GM19328 (cell line): Measurements from ENCODE around the gene TMEM51.

Source experiments
- ATAC-seq: cut with Tn5 transposase; IDR thresholded peaks from one replicate; pipeline ENCODE4 v1.9.1; 2021; ENCODE audit warnings: mild to moderate bottlenecking, moderate library complexity; ENCODE audit not compliant: unreplicated experiment

TMEM51 gene

DNA sequence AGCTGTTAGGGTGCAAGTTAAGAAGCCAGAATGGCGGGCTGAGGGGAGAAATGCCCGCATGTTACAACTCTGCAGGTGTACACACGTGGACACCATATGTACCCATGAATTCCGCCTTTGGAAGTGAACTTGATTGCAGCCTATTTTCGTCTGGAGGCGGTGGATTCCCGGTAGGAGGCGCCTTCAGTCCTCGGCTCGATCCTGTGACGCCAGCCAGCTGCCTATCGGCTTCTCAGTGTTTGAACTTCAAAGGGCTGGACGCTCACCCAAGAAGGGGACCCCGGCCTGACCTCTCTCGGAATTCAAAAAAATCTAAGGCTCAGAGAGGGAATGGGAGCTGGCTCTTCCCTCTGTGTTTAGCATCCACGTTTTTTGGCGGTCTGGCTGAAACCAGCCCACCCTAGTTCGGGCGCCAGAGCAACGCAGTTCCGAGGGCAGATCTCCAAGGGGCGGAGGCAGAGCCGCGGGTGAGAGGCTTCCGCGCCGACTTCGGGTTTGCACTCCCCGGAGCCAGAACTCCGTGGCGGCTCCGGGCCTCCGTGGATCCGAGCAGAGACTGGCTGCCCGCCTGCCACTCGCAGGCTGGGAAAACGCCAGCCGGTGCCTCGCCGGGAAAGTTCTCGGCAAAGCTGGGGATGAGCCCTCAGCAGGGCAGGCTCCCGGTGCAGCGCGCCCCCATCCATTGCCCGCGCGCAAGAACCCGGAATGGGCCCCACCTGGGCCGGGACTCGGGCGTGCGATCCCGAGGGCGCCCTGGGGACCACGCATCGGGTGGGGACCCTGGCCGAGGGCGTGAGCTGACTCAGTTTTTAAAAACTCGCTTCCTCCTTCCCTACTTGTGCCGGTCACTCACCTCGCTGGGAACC lies 996 bp upstream of the TMEM51 start:
- ATAC-seq, result no peak

DNA sequence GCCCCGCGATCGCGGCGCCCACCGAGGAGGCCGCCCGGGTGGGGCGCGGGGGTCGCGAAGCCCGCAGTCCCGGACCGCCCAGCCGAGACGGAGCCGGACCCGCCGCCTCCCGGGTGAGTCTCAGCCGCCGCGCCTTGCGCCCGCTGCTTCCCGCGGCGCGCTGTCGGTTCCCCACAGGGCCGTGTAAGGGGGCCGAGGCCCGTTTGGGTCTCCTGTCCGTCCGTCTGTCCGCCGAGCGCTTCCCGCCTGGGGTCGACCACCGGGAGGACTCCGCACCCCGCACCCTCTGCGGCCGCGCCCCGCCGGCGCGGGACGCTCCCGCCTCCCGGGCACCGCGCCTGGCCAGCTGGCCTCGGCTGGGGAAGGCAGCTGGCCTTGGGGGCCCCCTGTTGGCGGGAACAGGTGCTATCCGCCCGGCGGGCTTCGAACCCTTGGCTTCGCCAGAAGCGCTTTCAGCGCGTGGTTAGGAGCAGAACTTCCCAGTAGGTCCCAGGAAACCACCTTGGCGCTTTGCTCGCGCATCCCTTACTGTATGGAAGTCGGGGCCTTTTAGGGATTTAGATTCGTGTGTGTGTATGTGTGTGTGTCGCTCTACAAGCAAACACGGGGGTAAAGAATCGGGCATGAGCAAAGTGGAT lies 414 bp downstream of the TMEM51 start:
- no peak for ATAC-seq

DNA sequence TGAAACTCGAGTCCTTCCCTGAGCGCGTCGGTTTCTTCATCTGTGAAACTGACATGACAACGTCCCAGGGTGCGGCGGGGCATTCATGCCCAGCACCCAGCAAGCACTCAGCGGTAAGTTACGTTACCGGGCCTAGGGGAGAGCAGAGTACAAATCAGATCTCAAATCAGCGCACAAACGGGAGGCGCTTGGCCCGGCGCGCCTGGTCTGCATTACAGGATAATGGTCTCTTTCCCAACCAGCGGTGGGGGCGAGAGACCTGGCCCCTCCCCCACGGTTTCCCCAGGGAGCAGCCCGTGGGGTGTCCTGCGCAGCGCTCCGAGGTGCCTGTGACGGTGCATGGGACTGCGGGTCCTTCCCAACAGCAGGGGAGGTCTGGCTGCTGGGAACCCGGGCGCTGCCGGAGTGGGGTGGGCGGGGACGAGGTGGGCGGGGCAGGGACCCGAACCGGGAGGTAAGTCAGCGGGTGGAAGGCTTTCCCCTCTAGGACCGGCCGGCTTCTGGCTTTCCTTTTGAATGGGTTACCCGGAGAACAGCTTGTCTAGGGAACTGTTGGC lies 1.0 kb downstream of the TMEM51 start:
- ATAC-seq, result no peak

DNA sequence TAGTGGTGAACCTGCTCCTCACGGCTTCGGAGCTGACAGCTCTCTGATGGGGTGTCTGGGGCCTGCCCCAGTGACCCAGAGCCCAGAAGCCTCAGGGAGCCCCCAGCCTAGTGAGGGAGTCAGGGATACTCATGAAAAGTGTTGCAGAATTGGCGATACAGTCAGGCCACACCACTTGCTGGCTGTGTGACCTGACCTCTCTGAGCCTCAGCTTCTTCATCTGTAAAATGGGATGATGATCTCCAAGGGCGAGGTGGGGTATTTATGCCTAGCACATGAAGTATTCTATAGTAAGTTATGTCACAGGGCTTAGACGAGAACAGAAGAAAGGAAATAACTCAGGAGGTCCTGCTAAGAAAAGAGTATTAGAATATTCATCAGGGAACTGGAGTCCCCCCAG lies 1.6 kb downstream of the TMEM51 start:
- no peak for ATAC-seq

DNA sequence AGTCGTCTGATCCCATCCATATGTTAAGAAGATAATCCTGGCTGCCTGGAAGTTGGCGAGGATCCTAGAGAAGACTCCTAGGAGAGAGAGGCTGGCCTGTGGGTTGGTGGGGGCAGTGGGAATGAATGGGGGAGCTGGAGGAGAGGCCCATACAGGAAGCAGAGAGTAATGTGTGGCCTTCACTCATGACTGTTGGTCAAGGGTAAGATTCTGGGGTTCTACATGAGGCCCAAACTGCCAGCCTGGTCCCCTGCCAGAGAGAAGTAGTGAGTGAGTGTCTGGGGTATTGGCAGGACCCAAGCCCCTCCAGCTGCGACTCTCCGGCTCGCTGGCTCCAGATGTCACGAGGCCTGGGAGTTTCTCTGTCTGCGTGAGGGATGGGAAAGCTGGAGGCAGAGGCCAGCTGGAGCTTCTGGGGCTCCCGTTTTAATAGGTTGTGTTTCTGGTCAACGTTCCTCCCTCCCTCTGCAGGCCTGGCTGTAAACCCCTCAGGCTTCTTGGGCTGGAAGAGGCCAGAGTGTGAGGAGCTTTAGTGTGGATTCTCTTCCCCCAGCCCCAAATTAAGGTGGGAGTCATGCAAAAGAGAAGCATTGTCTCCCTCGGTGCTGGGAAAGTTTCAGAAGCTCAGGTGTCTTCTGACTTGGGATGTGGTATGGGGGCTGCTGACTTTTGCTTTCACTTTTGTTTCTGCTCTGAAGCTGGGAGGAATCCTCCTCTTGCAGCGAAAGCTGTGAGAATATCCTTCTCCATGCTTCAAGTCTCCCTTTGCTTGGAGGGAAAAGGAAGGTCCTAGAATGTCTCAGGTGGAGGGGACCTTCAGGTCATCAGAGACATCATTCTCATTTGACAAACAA lies 2.6 kb downstream of the TMEM51 start:
- no peak for ATAC-seq

DNA sequence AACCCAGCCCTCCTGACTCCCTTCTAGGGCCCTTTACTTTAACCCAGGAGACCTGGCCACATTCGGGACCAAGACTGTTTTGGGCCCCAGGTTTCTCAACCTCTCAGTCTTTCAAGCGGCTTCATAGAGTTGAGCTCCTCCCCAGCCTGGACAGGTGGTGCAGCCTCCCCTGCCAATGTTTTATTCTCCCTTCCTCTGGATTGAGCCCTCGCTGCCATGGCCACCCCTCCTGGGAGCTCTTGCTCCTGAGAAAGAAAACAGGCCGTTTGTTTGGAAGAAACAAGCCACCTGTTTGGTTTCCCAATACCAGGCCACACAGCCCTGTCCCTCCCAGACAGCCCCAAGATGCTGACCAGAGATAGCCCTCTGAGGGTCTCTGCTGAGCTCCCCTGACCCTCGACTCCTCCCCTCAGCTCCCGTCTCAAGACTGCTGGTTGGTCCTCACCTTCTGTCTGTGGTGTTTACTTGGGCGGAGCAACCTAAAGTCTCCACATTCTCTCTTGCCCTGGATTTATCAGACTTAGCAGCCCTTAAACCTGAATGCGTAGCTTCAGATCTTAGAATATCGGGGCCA lies 3.3 kb downstream of the TMEM51 start:
- no peak for ATAC-seq

DNA sequence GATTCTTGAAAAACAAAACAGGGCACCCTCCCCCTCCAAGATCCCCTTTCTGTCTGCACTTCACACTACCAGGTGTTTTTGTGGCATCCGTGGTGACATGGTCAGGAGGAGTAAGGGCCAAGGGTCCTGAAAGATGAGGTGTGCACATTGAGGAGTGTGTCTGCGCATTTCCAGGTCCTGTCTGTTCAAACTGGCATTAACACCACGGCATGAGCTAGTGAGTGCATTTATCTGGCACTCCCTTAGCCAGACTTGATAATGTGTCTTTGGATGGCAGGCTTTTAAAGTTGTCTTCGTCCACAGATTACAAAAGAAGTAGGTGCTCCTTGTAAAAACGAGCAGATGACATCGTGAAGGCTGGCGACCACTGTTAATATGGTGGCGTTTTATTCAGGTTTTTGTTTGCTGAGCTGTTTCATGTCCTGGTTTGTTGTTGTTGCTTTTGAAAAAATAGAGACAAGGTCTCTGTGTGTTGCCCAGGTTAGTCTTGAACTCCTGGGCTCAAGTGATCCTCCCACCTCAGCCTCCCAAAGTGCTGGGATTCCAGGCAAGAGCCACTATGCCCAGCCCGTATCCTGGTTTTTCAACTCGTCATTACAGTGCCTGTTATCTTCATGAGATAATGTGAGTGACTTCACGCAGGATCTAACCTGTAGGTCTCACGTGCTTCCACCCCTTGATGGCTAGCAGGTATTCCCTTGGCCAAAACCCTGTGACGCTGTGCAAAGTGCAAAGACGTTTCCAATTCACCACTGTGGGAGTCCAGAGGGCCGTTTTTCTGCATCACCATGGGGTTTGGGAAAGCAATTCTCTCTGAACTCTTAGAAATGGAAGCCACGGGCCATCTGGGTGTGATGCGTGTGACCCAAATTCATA lies 4.2 kb downstream of the TMEM51 start:
- no peak for ATAC-seq

DNA sequence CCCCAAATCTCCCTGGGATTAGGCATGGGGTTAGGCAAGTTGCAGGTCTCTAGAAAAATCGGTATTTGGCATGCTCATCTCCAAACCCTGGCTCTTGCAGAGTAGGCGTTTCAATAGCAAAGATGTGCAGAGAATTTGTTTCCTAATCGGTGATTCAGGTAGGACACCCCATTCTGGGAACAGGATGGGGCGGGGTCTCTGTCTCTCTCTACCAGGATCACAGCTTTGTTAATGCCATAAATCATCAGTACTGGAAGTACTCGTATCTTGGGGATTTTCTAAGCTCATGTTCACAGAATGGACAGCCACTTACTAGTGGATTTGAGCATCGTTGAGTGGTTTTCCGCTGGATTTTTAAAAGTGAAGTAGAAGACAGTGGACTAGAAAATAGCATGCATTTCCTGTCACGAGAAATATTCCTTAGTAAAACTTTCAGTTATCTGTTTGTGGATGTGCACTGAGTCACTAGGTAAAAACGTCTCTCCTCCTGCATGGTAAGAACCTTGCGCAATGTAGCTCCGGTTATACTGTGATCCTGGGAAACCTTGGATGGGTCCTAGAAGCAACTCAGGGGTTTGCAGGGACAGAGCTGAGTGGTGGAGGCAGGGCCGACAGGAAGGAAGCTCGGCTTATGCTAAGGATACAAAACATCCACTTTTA lies 5.1 kb downstream of the TMEM51 start:
- ATAC-seq, result no peak

DNA sequence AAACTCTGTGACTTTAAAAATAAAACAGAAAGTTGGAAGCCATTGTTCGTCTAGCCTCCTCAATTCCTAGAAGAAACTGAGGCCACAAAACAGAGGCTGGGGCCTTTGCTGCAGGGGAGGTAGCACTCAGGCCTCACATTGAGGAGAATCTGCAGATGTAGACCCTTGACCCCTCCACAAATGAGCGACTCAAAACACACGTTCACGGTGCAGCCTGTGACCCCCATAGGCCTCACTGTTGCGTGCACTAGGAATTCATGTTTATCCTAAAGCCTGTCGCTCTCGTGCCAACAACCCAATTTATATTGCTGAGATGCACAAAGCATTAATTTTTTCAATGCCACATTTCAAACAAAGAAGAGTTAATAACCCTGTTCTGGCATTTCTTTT lies 5.6 kb downstream of the TMEM51 start:
- no peak for ATAC-seq

DNA sequence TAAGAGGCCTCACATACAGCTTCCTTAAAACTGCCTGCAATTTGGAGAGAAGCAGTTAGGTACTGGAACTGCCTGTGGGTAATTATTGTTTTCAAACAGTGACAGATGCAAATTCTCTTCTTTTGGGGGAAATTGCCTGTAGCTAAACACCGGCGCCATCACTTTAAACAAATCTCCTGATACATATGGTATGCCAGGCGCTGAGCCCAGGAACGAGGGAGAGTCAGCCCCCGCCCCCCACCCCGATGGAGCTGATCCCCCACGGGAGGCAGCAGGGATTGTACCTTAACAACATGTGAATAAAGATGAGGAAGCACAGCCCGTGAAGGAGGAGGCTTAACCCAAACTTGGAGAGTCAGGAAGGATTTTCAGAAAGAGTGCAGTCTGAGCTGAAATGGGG lies 7.1 kb downstream of the TMEM51 start:
- no peak for ATAC-seq

DNA sequence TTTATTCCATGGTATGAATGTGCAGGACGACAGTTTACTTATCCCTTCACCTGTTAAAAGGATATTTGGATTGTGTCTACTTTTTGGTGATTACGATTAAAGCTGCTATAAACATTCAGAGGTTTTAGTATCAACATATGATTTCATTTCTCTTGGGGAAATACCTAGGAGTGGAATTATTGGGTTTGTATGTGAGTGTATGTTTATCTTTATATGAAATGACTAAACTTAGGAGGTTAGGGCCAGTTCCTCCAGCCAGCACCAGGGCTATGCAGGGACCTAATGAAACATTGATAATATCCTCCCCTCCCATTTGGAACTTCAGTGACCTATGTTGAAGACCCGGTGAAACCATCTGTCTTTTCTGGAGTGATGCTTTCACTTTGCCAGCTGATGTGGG lies 13.8 kb downstream of the TMEM51 start:
- no peak for ATAC-seq

DNA sequence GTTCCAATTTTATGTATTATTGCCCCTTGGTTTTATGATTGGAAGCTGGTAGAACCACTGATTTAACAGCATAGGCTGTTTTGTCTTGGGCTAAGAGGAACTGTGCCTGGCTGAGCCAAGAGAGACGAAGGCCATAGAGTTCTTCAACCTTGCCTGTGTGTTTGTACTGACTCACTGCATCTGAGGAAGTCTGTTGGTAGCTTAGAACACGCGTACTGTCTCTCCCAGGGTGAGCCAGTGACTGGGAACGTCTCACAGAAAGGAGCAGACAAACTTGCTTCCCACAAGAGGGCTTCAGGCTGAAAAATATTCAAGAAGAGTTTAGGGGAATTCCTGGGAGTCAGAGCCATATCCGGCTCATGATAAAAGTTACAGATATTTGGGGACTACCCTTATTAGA lies 14.9 kb downstream of the TMEM51 start:
- ATAC-seq, result no peak

DNA sequence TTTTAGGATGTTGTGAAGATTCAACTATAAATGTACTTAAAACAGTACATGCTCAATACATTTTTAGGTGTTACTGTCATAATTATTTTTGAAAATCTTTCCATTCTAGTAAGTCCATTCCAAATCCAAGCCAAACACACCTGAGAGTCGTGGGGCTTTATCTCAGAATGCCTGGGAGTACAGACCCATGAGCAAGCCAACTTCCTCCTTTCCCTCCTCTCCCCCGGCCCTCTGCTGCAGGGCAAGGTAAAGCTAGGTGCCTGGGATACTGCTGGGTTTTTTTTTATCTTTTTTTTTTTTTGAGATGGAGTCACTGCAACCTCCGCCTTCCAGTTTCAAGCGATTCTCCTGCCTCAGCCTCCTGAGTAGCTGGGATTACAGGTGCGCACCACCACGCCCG lies 16.5 kb downstream of the TMEM51 start:
- ATAC-seq, result no peak

DNA sequence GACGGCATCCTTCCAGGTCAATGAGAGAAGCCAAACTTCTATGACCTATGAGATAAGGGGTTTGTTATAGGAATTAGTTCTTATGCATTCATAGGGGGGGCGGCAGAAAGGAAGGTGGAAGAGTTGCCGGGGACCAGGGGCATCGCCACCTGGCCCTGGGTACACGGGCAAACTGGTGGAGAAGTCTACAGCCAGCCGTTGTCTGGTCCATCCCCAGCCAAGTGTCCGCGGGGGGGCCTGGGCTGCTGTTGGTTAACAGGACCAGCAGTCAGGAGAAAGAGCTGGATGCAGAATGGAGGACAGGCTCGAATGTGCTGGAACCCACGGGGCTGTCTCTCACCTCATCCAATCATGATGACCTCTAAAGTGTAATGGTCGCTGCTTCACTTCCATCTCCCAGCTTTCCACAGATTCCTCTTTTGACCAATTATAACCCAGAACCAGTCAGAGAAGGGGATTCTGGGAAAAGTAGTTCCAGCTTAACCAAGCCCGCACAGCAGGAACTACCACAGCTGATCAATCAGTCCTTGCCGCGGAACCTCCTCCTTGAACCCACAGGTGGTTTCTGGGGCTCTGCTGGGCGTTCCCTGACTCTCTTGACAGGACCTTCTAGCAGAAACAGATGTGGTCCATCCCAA lies 17.8 kb downstream of the TMEM51 start:
- ATAC-seq, result no peak

DNA sequence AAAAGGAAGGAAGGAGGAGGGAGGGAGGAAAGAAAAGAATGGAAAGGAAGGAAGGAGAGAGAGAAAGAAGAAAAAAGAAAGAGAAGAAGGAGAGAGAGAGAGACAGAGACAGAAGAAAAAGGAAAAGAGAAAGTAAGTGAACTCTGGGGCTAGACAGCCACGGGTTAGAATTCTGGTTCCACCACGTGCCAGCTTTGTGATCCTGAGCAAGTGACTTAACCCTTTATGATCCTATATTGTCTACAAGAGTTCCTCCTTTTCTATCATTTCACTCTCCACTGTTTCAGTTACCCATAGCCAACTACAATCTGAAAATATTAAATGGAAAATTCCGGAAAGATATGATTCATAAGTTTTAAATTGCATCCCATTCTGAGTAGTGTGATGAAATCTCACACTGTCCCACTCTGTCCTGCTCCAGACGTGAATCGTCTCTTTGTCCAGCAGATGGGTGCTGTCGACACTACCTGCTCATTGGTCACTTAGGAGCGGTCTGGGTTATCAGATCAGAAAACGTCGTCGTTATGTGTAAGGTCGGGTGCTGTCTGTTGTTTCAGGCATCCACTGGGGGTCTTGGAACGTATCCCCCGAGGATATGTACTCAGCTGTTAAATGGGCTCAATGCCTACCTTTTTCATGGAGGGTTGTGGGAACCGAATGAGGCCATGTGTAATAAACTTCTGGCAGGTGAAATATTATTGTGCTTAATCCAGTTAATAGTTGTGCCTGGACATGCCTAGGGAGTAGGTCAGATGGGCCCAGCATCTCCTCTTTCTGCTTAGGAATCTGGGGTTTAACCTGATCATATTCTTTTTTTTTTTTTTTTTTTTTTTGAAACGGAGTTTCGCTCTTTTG lies 19.1 kb downstream of the TMEM51 start:
- no peak for ATAC-seq

DNA sequence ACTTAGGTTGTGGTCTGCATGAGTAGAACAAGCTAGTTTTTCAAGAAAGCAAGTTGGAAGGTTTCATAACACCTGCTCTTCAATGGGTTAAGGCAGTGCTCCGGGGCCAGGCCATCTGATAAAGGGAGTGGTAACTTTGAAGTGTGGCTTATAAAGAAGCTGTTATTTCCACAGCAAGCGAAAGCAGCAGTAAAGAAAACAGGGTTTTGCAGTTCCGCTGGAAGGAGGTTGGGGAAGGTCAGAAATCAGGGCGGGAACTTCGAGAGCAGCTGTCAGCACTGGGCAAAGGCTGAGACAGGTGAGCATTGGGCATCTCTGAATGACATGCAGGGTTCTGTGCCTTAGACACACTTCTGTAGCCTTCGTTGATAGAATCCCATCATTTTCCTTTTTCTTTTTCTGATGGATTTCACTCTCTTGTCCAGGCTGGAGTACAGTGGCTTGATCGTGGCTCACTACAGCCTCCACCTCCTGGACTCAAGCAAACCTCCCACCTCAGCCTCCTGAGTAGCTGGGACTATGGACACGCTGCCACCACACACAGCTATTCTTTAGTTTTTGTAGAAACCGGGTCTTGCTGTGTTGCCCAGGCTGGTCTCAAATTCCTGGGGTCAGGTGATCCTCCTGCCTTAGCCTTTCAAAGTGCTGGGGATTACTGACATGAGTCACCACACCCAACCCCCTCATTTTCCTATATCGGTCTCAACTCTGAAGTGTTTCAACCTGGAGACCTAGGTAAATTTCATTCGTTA lies 20.5 kb downstream of the TMEM51 start:
- ATAC-seq, result no peak

DNA sequence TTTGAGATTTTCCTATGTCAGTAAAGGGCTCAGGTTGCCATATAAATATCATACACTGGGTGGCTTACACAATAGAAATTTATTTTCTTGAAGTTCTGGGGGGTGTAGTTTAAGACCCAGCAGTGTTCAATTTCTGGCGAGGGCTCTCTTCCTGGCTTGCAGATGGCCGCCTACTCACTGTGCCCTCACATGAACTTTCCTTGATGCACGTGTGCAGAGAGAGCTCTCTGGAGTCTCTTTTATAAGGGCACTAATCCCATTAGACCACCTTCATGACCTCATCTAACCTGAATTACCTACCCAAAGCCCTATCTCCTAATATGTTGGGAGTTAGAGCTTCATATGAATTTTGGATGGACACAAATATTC lies 21.1 kb downstream of the TMEM51 start:
- ATAC-seq, result no peak
